Lower leg skin (tissue), 3 donors: ENCODE measurements around the gene MEIS2.

ENCODE experiments used
- CTCF ChIP-seq, 3 donors: fragments of 450-650 bp; IDR thresholded peaks; one replicate each; pipeline ENCODE4 v1.5.1; 2016; ENCODE audit warnings: antibody characterized with exemption in 3 of 3, mild to moderate bottlenecking in 3 of 3, moderate library complexity in 2 of 3
- POLR2A ChIP-seq, 2 donors: fragments of 450-650 bp; IDR thresholded peaks; one replicate each; pipeline ENCODE4 v1.6.1; 2016 to 2017; ENCODE audit warnings: antibody characterized with exemption in 2 of 2, mild to moderate bottlenecking in 1 of 2, moderate library complexity in 1 of 2

GRCh38 chr15:37100109-37100965, at the start of gene MEIS2:
- TF ChIP-seq POLR2A (IDR thresholded peaks at IDR 0.05) (no peak), CTCF (IDR thresholded peaks at IDR 0.05) (no peak)
